Activated T-helper 17 cell treated with anti-CD3 and anti-CD28 coated beads, Interleukin-2, amount 50 U/mL, for 72 hours (primary cell): Measurements from ENCODE around the gene RND1. TPM values are rescaled to one million over a fixed set of nuclear protein-coding genes. Genes with fewer than 3 reads are reported as not detected.

ENCODE experiments used
- ATAC-seq: fragments of 150-1000 bp; cut with Tn5 transposase; replicated peaks from 2 replicates; pipeline ENCODE4 v1.10.0; 2021; ENCODE audit warnings: mild to moderate bottlenecking, moderate library complexity
- H3K27ac Mint-ChIP-seq: one replicate; pipeline ENCODE4 v1.8.0; 2022; ENCODE audit warnings: mixed read lengths
- H3K27me3 Mint-ChIP-seq: one replicate; pipeline ENCODE4 v1.8.0; 2022; ENCODE audit warnings: mixed read lengths
- H3K36me3 Mint-ChIP-seq: one replicate; pipeline ENCODE4 v1.8.0; 2022; ENCODE audit warnings: low read depth, mild to moderate bottlenecking, mixed read lengths
- H3K4me1 Mint-ChIP-seq: one replicate; pipeline ENCODE4 v1.8.0; 2022; ENCODE audit warnings: mixed read lengths
- H3K4me3 Mint-ChIP-seq: one replicate; pipeline ENCODE4 v1.8.0; 2022; ENCODE audit warnings: mild to moderate bottlenecking, mixed read lengths
- H3K9me3 Mint-ChIP-seq: one replicate; pipeline ENCODE4 v1.8.0; 2022; ENCODE audit warnings: mixed read lengths
- total RNA-seq, 2 donors: library from RNA; stranded (reverse); gene quantifications; one replicate each; pipeline ENCODE4 v1.2.3, GENCODE V29; 2022

RND1 gene
- total RNA-seq, 2 donors from 2014 or later: 2.5 to 4.2 TPM

DNA sequence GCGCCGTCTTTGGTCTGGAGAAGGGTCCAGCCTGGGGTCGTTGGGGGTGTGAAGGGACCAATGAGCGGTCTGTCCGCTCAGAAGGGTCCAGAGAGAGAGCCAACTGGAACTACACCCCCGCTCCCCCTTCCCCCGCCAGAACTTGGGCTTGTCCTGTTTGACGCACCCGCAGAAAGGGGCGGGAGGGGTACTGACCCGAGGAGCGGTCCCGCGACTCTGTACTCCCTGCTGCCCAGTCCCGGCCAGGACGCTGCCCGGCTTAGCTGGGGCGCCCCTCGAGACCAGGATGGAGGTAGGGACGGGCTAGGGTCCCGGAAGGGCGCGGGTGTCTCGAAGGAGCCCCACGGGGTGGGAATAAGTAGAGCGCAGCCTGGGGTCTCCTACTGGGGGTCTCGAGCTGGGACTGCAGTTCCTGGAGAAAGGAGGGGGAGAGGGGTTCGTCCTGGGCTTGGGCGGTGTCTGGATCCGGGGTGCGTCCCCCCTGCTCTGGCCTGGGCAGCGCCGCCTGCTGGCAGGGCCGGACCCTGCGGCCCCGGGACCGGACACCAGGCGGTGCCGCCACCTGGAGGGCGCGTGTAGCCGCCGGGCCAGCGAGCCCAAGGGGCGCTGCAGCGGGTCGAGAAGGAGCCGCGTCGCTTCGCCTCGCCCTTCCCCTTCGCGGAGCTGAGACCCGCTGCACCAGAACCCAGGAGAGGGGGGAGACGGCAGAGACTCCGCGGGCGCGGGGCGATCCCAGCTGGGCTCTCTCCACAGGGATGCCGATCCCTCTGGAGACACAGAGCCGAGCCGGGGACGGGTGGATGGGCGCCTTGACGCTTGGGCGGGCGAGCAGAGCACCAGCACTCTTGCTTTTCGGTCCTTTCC is 51.2 kb downstream of the RND1 start:
- no peaks in the 10 kb centered on the region for H3K36me3 Mint-ChIP-seq
- peaks cover 6% of the 10 kb centered on the region for H3K4me1 Mint-ChIP-seq
- H3K9me3 Mint-ChIP-seq: no peaks in the 10 kb centered on the region
- peak overlapping the region; percentile 90 for H3K27ac Mint-ChIP-seq
- H3K4me3 Mint-ChIP-seq: peak overlapping the region; percentile 95
- H3K27me3 Mint-ChIP-seq: no peaks in the 10 kb centered on the region
- peak; percentile 83 for ATAC-seq

DNA sequence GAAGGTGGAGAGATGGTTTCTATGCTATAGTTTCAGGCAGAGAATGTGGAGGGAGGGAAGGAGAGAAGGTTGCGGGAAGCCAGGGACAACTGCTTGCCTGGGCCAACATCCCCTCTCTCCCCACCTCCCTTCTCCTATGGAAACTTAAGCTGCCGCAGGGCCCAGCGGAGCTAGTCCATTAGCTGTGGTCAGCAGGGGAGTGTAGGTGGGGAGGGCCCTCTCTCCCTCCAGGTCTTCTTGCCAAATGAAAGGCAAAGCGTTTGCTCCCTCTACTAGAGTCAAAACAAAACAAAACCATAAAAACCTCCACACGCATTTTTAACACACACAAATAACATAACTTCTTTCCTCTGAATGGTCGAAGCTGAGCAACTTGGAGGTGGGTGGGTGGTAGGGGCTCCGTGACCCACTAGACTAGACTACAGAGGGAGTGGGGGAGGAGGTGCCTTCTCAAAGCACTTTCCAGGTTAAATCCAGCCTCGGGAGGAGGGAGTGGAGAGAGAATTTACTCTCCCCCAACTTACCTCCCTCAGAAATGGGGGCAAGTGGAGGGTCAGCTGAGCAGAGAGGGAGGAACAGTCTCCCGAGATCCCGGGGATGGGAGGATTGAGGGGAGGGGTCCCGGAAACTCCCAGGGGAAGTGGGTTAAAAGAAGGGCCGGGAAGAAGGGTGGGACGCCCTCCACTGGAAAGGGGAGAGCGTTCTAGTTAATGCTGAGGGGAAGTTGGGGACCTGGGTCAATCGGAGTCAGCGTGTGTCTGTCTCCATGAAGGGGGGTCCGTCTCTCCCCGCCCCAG is 52.0 kb downstream of the RND1 start:
- H3K4me3 Mint-ChIP-seq: peak overlapping the region; percentile 95
- no peaks in the 10 kb centered on the region for H3K9me3 Mint-ChIP-seq
- peaks cover 6% of the 10 kb centered on the region for H3K4me1 Mint-ChIP-seq
- no peaks in the 10 kb centered on the region for H3K36me3 Mint-ChIP-seq
- no peaks in the 10 kb centered on the region for H3K27me3 Mint-ChIP-seq
- H3K27ac Mint-ChIP-seq: peak overlapping the region; percentile 81
- ATAC-seq: no peak

DNA sequence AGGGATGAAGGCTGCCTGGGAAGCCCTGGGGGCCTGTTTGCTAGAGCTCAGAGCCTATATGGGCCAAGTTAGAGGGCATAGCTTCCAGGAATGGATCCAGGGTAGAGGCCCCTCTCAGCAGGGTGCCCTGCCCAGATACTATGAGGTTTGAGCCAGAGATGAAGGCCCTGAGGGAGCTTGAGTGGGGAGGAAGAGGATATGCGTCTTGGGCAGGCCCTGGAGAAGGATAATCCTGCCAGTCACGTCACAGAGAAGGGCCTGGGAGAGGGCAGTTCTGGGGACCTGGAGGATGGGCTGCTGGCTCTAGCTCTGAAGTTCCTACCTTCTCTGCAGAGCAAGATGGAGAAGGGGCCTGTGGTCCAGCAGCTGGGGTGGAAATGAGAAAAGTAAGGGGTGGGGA is 53.3 kb downstream of the RND1 start:
- no peak for ATAC-seq
- Mint-ChIP-seq H3K27me3 (no peaks in the 10 kb centered on the region), H3K36me3 (no peaks in the 10 kb centered on the region), H3K4me1 (peaks cover 6% of the 10 kb centered on the region), H3K9me3 (no peaks in the 10 kb centered on the region), H3K4me3 (peak overlapping the region; percentile 46), H3K27ac (no peak overlapping the region)

DNA sequence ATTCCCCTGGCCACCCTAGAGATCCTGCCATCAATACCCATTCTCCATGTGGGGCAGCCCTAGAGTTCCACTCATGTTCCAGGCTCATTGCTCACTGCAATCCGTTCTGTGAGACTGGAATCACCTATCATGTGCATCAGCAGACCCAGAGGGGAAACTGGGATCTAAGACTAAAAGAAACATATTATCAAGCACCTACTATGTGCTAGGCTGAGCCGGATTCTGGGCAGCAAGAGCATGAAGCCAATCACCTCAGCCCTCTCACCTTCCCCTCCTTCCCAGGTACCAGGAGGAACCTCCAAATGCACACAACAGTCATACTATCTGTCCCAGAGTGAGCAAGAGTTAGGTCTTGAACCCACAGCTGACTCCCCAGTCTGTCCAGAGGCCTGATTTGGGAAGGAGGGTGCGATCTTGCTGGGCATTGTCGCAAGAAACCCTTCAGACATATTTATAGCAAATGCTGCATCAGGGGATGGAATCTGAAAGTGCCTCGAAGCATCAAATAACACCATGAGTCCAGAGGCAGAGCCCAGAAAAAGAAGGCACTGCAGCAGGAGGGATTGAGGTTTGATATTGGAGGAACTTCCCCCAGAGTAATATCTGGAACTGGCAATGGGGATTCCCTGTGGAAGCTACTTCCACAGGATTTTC is 54.1 kb downstream of the RND1 start:
- peak overlapping the region; percentile 42 for H3K27ac Mint-ChIP-seq
- H3K9me3 Mint-ChIP-seq: no peaks in the 10 kb centered on the region
- no peak overlapping the region for H3K4me3 Mint-ChIP-seq
- H3K36me3 Mint-ChIP-seq: no peaks in the 10 kb centered on the region
- no peaks in the 10 kb centered on the region for H3K27me3 Mint-ChIP-seq
- no peak for ATAC-seq
- H3K4me1 Mint-ChIP-seq: peaks cover 5% of the 10 kb centered on the region

DNA sequence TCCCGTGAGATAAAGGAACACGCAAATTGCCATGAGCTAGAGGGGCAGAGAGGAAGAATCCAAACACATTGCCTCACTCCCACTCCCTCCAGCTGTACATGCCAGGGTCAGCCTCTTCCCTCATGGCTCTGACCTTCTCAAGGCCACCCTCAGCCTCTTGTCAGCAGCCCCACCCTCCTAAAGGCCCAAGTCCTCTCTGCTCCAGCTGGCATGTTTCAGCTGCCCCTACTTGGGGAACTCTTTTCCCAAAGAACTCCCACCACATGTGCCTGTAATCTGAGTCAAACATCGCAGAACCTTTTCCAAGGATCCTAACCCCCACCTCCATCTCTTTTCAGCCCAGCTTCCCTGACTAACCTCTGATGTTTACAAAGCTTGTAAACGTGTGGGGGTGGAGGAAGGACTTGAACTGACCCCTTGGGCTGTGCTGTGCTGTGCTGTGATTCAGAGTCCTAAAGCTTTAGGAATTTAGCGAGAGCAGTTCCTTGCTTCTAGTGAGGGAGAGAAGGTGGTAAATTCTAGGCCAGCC is 54.7 kb downstream of the RND1 start:
- no peaks in the 10 kb centered on the region for H3K36me3 Mint-ChIP-seq
- no peak overlapping the region for H3K4me3 Mint-ChIP-seq
- no peaks in the 10 kb centered on the region for H3K27me3 Mint-ChIP-seq
- no peaks in the 10 kb centered on the region for H3K9me3 Mint-ChIP-seq
- no peaks in the 10 kb centered on the region for H3K4me1 Mint-ChIP-seq
- ATAC-seq: no peak
- peak overlapping the region; percentile 42 for H3K27ac Mint-ChIP-seq

DNA sequence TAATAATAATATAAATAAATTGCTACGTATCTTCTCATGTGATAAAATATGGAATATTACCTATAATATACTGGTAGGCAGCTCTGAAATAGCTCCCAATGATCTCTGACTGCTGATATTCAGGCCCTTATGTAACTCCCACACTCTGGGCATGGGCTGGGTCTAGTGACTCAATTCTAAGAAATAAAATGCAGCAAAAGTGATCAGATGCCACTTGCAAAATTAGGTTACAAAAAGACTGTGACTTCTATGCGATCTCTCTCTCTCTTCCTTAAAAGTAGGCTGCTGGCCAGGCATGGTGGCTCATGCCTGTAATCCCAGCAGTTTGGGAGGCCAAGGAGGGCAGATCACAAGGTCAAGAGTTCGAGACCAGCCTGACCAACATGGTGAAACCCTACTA is 57.7 kb downstream of the RND1 start:
- no peak overlapping the region for H3K27ac Mint-ChIP-seq
- H3K27me3 Mint-ChIP-seq: no peaks in the 10 kb centered on the region
- H3K4me1 Mint-ChIP-seq: peaks cover 5% of the 10 kb centered on the region
- ATAC-seq: no peak
- no peaks in the 10 kb centered on the region for H3K36me3 Mint-ChIP-seq
- H3K9me3 Mint-ChIP-seq: no peaks in the 10 kb centered on the region
- no peak overlapping the region for H3K4me3 Mint-ChIP-seq

Other genes starting within 250 kb of the RND1 start
- gene KANSL2, start 183.6 kb downstream of the RND1 start, total RNA-seq: 10 to 100 TPM; 46.7 to 54.3 TPM
- gene CCNT1, start 149.2 kb downstream of the RND1 start, total RNA-seq: 10 to 100 TPM; 64.6 to 64.7 TPM
- under 1 TPM in 1 of 2 donors, not detected in 1; 0.24 TPM for gene ADCY6, start 76.8 kb downstream of the RND1 start, total RNA-seq
- gene CACNB3, start 47.4 kb downstream of the RND1 start, total RNA-seq: 10 to 100 TPM in 1 of 2 donors, 1 to 10 TPM in 1; 5.9 to 17.7 TPM
- gene DDX23, start 13.7 kb downstream of the RND1 start, total RNA-seq: 100 to 1,000 TPM in 1 of 2 donors, 10 to 100 TPM in 1; 81.4 to 122 TPM
- gene FKBP11, start 59.6 kb upstream of the RND1 start, total RNA-seq: 100 to 1,000 TPM in 1 of 2 donors, 10 to 100 TPM in 1; 55.0 to 100 TPM
- gene ARF3, start 91.6 kb upstream of the RND1 start, total RNA-seq: 100 to 1,000 TPM in 1 of 2 donors, 10 to 100 TPM in 1; 84.1 to 128 TPM
- gene WNT10B, start 105.9 kb upstream of the RND1 start, total RNA-seq: under 1 TPM; 0.22 to 0.29 TPM
- gene WNT1, start 112.5 kb upstream of the RND1 start, total RNA-seq: not detected
- 1 to 10 TPM in 1 of 2 donors, under 1 TPM in 1; 0.32 to 1.5 TPM for gene DDN, start 133.5 kb upstream of the RND1 start, total RNA-seq
- 10 to 100 TPM; 47.1 to 62.7 TPM for gene PRKAG1, start 152.9 kb upstream of the RND1 start, total RNA-seq
- 10 to 100 TPM; 66.8 to 78.6 TPM for gene KMT2D, start 194.9 kb upstream of the RND1 start, total RNA-seq
- gene RHEBL1, start 204.1 kb upstream of the RND1 start, total RNA-seq: 10 to 100 TPM; 12.2 to 19.3 TPM
- gene DHH, start 228.9 kb upstream of the RND1 start, total RNA-seq: under 1 TPM; 0.26 to 0.42 TPM
- 100 to 1,000 TPM in 1 of 2 donors, 10 to 100 TPM in 1; 56.8 to 105 TPM for gene LMBR1L, start 245.0 kb upstream of the RND1 start, total RNA-seq